A549 (cell line): Measurements from ENCODE around the gene RMC1. TPM values are rescaled to one million over a fixed set of nuclear protein-coding genes. Genes with fewer than 3 reads are reported as not detected.

Experiments
- ATAC-seq, 2 experiments: fragments of 200-7000 bp in 1 of 2; fragments of >200 bp in 1 of 2; cut with Nextera tagmentation in 1 of 2; cut with Tn5 transposase in 1 of 2; 3 replicates each; pipeline versions ENCODE4 v1.8.0 to v1.9.1; 2018 to 2020; ENCODE audit warnings: mild to moderate bottlenecking in 1 of 2, moderate library complexity in 1 of 2
- CTCF ChIA-PET: fragments of 300-600 bp; sonication (Branson Sonifier 250); formaldehyde crosslinking; extraction: SDS; loops from one replicate; lab custom pipeline; 2021; ENCODE audit warnings: antibody characterized with exemption, inconsistent platforms; lab: Yijun Ruan, JAX
- POLR2A ChIA-PET: fragments of 350-600 bp; formaldehyde crosslinking; extraction: SDS; loops from one replicate; lab custom pipeline; 2021; ENCODE audit warnings: antibody characterized with exemption, inconsistent platforms; lab: Yijun Ruan, JAX
- DNase-seq, 2 experiments: peaks; one replicate each; pipeline versions ENCODE4 v3.0.0 to v3.0.0-alpha.2; 2011 to 2016; ENCODE audit warnings: low read depth in 1 of 2, low spot score in 1 of 2
- FAIRE-seq: peaks from 2 replicates; lab custom pipeline; 2011; peaks lifted over from hg19 to GRCh38; lab: Jason Lieb, UNC
- H3K27ac ChIP-seq, 2 experiments: fragments of >200 bp; sonication (Bioruptor Twin); formaldehyde crosslinking; 3 replicates each; pipeline ENCODE4 v1.5.1; 2016 to 2017
- H3K4me1 ChIP-seq: fragments of >200 bp; sonication (Bioruptor Twin); formaldehyde crosslinking; 3 replicates; pipeline ENCODE4 v1.6.1; 2016
- H3K4me2 ChIP-seq: fragments of >200 bp; sonication (Bioruptor Twin); formaldehyde crosslinking; 3 replicates; pipeline ENCODE4 v1.6.1; 2016
- H3K4me3 ChIP-seq: fragments of >200 bp; sonication (Bioruptor Twin); formaldehyde crosslinking; 3 replicates; pipeline ENCODE4 v1.5.1; 2016
- H3K9me3 ChIP-seq: fragments of >200 bp; sonication (Bioruptor Twin); formaldehyde crosslinking; 3 replicates; pipeline ENCODE4 v1.6.1; 2016
- BHLHE40 ChIP-seq: IDR thresholded peaks from 2 replicates; pipeline ENCODE4 v1.6.1; 2012; ENCODE audit warnings: low read depth, low read length, inconsistent platforms
- CBX2 ChIP-seq: fragments of 200-600 bp; sonication (generic); IDR thresholded peaks from 2 replicates; pipeline ENCODE4 v1.6.1; 2016; ENCODE audit warnings: low read depth, mild to moderate bottlenecking, borderline replicate concordance
- CBX8 ChIP-seq: fragments of 200-600 bp; sonication (generic); IDR thresholded peaks from 2 replicates; pipeline ENCODE4 v1.6.1; 2016
- CHD2 ChIP-seq: fragments of 150-350 bp; IDR thresholded peaks from 2 replicates; pipeline ENCODE4 v1.6.1; 2014; ENCODE audit warnings: low read length; ENCODE audit not compliant: partially characterized antibody
- CTCF ChIP-seq: fragments of >200 bp; sonication (Bioruptor Twin); formaldehyde crosslinking; IDR thresholded peaks from 3 replicates; pipeline ENCODE4 v1.5.1; 2016
- ELK1 ChIP-seq: fragments of 150-350 bp; IDR thresholded peaks from 2 replicates; pipeline ENCODE4 v1.6.1; 2014; ENCODE audit warnings: low read depth, mild to moderate bottlenecking, low read length
- EP300 ChIP-seq, 2 experiments: fragments of >200 bp; sonication (Bioruptor Twin); formaldehyde crosslinking; IDR thresholded peaks; 2 replicates in 1 of 2; 3 replicates in 1 of 2; pipeline ENCODE4 v1.6.1; 2016 to 2017
- FOSL2 ChIP-seq, 2 experiments: fragments of 450-650 bp in 1 of 2; fragments of >200 bp in 1 of 2; sonication (Bioruptor Twin) in 1 of 2; formaldehyde crosslinking; IDR thresholded peaks; 2 replicates each; pipeline versions ENCODE4 v1.5.0 to v1.6.1; 2016 to 2020; ENCODE audit warnings: mild to moderate bottlenecking in 1 of 2, moderate library complexity in 1 of 2
- HDAC2 ChIP-seq: fragments of 200-600 bp; sonication (generic); IDR thresholded peaks from 2 replicates; pipeline ENCODE4 v1.6.1; 2016
- HES2 ChIP-seq: fragments of >200 bp; sonication (Bioruptor Twin); formaldehyde crosslinking; IDR thresholded peaks from 2 replicates; pipeline ENCODE4 v1.6.1; 2016
- HOXA7 ChIP-seq: fragments of 250-450 bp; sonication (Bioruptor Pico); IDR thresholded peaks from 2 replicates; pipeline ENCODE4 v1.5.0; 2020; ENCODE audit warnings: mild to moderate bottlenecking, moderate library complexity
- HOXB5 ChIP-seq: fragments of 250-450 bp; sonication (Bioruptor Pico); IDR thresholded peaks from 2 replicates; pipeline ENCODE4 v1.5.0; 2020; ENCODE audit warnings: mild to moderate bottlenecking, moderate library complexity
- KDM1A ChIP-seq: fragments of 200-600 bp; sonication (generic); IDR thresholded peaks from 2 replicates; pipeline ENCODE4 v1.6.1; 2016; ENCODE audit warnings: low read depth, mild to moderate bottlenecking
- MAFK ChIP-seq: fragments of 450-650 bp; IDR thresholded peaks from 2 replicates; pipeline ENCODE4 v1.6.1; 2014; ENCODE audit not compliant: partially characterized antibody
- NFE2L2 ChIP-seq: fragments of 150-350 bp; conservative IDR thresholded peaks from 2 replicates; pipeline ENCODE4 v1.6.1; 2014; ENCODE audit warnings: low read length
- NR3C1 ChIP-seq: fragments of >200 bp; sonication (Bioruptor Twin); formaldehyde crosslinking; IDR thresholded peaks from 3 replicates; pipeline ENCODE4 v1.6.1; 2017
- PHF8 ChIP-seq: fragments of 200-600 bp; sonication (generic); IDR thresholded peaks from 2 replicates; pipeline ENCODE4 v1.6.1; 2016; ENCODE audit warnings: low read depth, mild to moderate bottlenecking, antibody characterized with exemption, moderate library complexity, borderline replicate concordance
- POLR2A ChIP-seq: IDR thresholded peaks from 2 replicates; pipeline ENCODE4 v1.6.1; 2012; ENCODE audit warnings: mild to moderate bottlenecking, low read length
- RAD21 ChIP-seq, 2 experiments: fragments of >200 bp in 1 of 2; sonication (Bioruptor Twin) in 1 of 2; formaldehyde crosslinking in 1 of 2; IDR thresholded peaks in 1 of 2; conservative IDR thresholded peaks in 1 of 2; 2 replicates in 1 of 2; 3 replicates in 1 of 2; pipeline ENCODE4 v1.6.1; 2012 to 2018; ENCODE audit warnings: inconsistent platforms in 1 of 2
- RNF2 ChIP-seq: fragments of 200-600 bp; sonication (generic); IDR thresholded peaks from 2 replicates; pipeline ENCODE4 v1.6.1; 2016; ENCODE audit warnings: low read depth, mild to moderate bottlenecking, antibody characterized with exemption, moderate library complexity, borderline replicate concordance
- TP53 ChIP-seq: fragments of 250-450 bp; sonication (Bioruptor Pico); IDR thresholded peaks from 2 replicates; pipeline ENCODE4 v1.5.0; 2021; ENCODE audit warnings: mild to moderate bottlenecking, moderate library complexity
- USF2 ChIP-seq: fragments of 450-650 bp; IDR thresholded peaks from 2 replicates; pipeline ENCODE4 v1.6.1; 2014; ENCODE audit warnings: antibody characterized with exemption
- ZNF302 ChIP-seq: fragments of 250-450 bp; sonication (Bioruptor Pico); IDR thresholded peaks from 2 replicates; pipeline ENCODE4 v1.9.0; 2021; ENCODE audit warnings: inconsistent platforms, mild to moderate bottlenecking, moderate library complexity
- ZSCAN20 ChIP-seq: fragments of 250-450 bp; sonication (Bioruptor Pico); IDR thresholded peaks from 2 replicates; pipeline ENCODE4 v1.8.0; 2022; ENCODE audit warnings: mild to moderate bottlenecking, moderate library complexity
- WGBS: methylation state at CpG from one replicate; pipeline ENCODE4 v1.1.6; 2017; ENCODE audit errors: missing lambda C conversion rate; 5-methylcytosine and 5-hydroxymethylcytosine counted together
- polyA plus RNA-seq, 4 experiments: library from polyadenylated mRNA; depleted of rRNA in 3 of 4; stranded (reverse); fragments of >200 nt; fragmentation: RNase III in 1 of 4; extraction: RNeasy Plus Mini Kit Qiagen cat#74134 plus additional on column Dnase treatment in 1 of 4; gene quantifications; 2 replicates in 3 of 4; 3 replicates in 1 of 4; pipeline ENCODE4 v1.2.3, GENCODE V29; 2011 to 2017

Gene RMC1
- polyA plus RNA-seq, 2 of the 4 experiments (the other 2 are of a cell fraction) = 15.7 to 17.5 TPM

GRCh38 chr18:23519734-23520133 is 16.4 kb downstream of the RMC1 start:
- ChIA-PET POLR2A (no interaction called here), CTCF (interaction anchor here (1.0 to 1.9 kb wide), 2 partner anchors 11 to 184 kb away, joined by 3 to 5 read pairs; no protein-coding TSS in a partner anchor)
- peaks cover 11% of the 10 kb centered on the region; the same call in 2 of the 3 replicates for H3K4me1 ChIP-seq
- WGBS = 85% methylated on average over 4 of the region's 4 CpGs
- DNase-seq (no peak), ATAC-seq (no peak), FAIRE-seq (no peak)
- no peak overlapping the region for H3K4me3 ChIP-seq
- no peaks in the 10 kb centered on the region for H3K9me3 ChIP-seq
- TF ChIP-seq CBX8 = no peak
- TF ChIP-seq HOXA7 = no peak
- TF ChIP-seq TP53 (CRISPR knock-in tag) = no peak
- no peak for TF ChIP-seq MAFK
- no peak for TF ChIP-seq ZNF302 (CRISPR knock-in tag)
- no peak for TF ChIP-seq FOSL2 (IDR thresholded peaks at IDR 0.05)
- TF ChIP-seq FOSL2 (CRISPR knock-in tag; IDR thresholded peaks at IDR 0.05) = no peak
- no peak for TF ChIP-seq HDAC2
- no peak for TF ChIP-seq CTCF
- TF ChIP-seq ELK1 = no peak
- H3K27ac ChIP-seq = no peak overlapping the region
- H3K4me2 ChIP-seq = no peak overlapping the region

- ChIA-PET POLR2A (no interaction called here), CTCF (no interaction called here)
- H3K9me3 ChIP-seq = no peaks in the 10 kb centered on the region
- H3K4me1 ChIP-seq = peaks cover 11% of the 10 kb centered on the region; the same call in 2 of the 3 replicates
- no peak overlapping the region for H3K4me2 ChIP-seq
- TF ChIP-seq RAD21 (conservative IDR thresholded peaks at IDR 0.05 in 1 of 2, IDR thresholded peaks at IDR 0.05 in 1 of 2) = no peak
- no peak for TF ChIP-seq CBX2
- TF ChIP-seq ELK1 = no peak
- no peak for TF ChIP-seq TP53 (CRISPR knock-in tag)
- TF ChIP-seq HES2 = no peak
- no peak for TF ChIP-seq NFE2L2
- no peak for TF ChIP-seq CHD2
- TF ChIP-seq CBX8 = no peak
- TF ChIP-seq USF2 = no peak
- TF ChIP-seq FOSL2 (IDR thresholded peaks at IDR 0.05) = no peak
- no peak for TF ChIP-seq FOSL2 (CRISPR knock-in tag; IDR thresholded peaks at IDR 0.05)
- TF ChIP-seq BHLHE40 = no peak
- TF ChIP-seq HOXB5 = no peak
- TF ChIP-seq EP300 (IDR thresholded peaks at IDR 0.05) = no peak
- TF ChIP-seq PHF8 = no peak
- TF ChIP-seq ZSCAN20 = no peak
- TF ChIP-seq POLR2A = no peak
- TF ChIP-seq KDM1A = no peak
- no peak for TF ChIP-seq NR3C1
- TF ChIP-seq RNF2 = no peak
- ATAC-seq = no peak
- DNase-seq = no peak
- 87% methylated on average over 7 of the region's 7 CpGs for WGBS
- H3K4me3 ChIP-seq = no peak overlapping the region
- H3K27ac ChIP-seq = no peak overlapping the region
- FAIRE-seq = no peak
Observed at GRCh38 chr18:23521271-23521670, 18.0 kb downstream of the RMC1 start.
